SW 1271 (cell line): ENCODE results near the gene SMOC1.
"Not testable (repeated sequence)": the region's sequence is repeated elsewhere in the genome, so short reads cannot be mapped to it uniquely, and the experiment has no call there.

ENCODE experiments used
- DNase-seq, 2 experiments: peaks; one replicate each; lab custom pipeline; 2025; lab: John Stamatoyannopoulos, UW

Gene SMOC1

DNA sequence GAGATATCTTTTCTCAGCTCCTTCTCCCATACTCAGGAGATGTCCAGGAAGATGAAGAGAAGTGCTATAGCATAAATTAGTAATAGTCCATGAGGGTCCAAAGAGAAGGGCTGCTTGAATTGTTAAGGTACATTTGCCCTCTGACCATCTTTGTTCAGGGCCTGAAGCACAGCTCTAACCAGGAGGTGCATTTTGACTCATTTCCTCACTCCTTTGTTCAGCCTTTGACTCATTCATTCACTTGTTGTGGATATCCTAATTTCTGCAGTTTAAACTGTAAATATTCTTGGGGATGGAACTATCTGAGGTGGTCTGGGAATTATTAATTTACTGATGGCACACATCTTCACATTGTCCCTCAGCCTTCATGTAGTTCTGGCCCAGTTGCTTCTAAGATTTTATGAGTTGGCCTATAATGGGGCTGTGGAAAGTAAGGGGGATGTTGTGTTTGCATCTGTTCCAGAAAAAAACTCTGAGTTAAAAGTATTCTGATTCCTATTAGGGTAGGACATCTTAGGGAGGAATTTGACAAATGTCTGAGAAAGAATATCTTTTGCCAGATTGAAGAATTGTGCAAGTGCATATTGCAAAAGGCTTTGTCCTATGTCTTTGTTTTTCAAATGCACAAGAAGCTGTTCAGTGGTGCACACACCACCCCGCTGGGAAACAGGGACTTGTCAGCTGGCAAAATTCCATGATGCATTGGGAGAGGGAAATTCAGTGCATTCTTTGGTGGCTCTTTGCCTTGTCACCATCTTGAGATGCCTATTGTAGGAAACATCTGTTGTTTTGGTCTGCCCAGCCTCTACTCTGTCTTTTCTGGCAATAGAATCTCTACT lies 22.1 kb downstream of the SMOC1 start:
- DNase-seq = no peak

GRCh38 chr14:69903046-69903445 lies 23.8 kb downstream of the SMOC1 start:
- not testable (repeated sequence) for DNase-seq

DNA sequence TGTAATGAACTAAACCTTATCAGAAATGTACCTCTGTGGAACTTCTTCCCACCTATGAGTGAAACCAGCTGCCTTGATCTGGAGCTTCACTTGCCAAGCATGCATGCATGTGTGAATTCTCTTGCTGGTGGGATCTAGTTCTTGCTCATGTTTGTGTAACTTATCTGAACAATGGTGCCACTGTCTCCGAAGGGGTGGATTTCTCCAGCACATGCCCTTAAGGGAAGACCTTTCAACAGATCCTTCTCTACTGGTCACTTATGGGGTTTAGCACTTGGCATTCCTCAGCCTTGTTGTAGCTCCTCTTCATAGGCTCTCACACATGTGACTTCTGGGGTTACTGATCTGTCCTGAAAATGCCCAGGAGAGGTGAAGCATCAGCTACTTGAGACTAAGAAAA lies 25.0 kb downstream of the SMOC1 start:
- no peak for DNase-seq

DNA sequence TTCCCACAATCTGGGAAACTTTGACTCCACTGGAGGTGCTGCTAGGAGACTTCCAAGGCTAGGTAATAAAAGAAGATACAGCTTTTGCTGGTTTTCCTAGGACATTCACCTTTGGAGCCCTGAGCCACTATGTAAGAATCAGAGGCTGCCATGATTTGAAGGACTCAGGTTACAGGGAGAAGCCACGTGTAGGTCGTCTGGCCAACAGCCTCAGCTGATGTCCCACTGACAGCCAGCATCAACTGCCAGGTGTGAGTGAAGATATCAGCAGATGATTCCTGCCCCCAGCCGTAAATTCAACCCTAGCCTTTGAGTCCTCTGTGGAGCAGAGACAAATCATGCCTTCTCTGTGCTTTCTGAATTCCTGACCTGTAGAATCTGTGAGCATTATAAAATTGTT lies 27.0 kb downstream of the SMOC1 start:
- DNase-seq = no peak

GRCh38 chr14:69909826-69910550 lies 30.8 kb downstream of the SMOC1 start:
- no peak for DNase-seq

- no peak for DNase-seq
Observed at GRCh38 chr14:69910871-69911270, 31.7 kb downstream of the SMOC1 start.

DNA sequence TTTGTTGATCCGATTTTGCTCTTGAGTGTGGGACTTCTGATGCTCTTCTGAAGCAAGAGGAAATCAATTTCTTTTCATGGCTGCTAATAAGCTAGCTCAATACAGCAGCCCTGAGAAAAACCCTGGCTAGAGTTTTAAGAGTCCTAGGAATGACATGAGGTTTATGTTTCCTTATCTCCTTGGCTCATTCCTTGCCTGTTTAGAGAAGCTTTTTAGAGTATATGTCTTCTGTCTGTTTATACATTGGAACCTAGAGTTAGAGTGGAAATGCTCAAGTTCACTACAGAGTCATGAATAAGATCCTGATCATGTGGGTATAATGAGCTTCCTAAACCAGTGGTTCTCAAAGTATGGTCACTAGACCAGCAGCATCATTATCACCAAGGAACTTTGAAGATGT lies 34.5 kb downstream of the SMOC1 start:
- DNase-seq = no peak

DNA sequence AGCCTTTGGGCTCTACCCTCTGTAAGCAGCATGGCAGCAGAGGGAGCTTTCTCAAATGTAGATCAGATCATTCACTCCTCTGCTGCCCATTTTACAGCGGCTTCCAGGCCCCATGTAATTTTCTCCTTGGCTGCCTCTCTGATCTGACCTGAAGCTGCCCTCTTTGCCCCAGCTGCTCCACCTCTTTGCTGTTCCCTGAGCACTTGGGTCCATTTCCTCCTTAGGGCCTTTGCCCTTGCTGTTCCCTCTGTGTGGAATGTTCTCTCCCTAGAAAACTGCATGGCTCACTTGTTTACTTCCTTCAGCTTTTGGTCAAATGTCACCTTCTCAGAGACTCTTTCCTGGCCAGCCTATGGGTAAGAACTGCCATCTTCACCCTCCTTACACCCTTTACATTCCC lies 37.2 kb downstream of the SMOC1 start:
- no peak for DNase-seq

GRCh38 chr14:69917287-69917686 lies 38.1 kb downstream of the SMOC1 start:
- no peak for DNase-seq

DNA sequence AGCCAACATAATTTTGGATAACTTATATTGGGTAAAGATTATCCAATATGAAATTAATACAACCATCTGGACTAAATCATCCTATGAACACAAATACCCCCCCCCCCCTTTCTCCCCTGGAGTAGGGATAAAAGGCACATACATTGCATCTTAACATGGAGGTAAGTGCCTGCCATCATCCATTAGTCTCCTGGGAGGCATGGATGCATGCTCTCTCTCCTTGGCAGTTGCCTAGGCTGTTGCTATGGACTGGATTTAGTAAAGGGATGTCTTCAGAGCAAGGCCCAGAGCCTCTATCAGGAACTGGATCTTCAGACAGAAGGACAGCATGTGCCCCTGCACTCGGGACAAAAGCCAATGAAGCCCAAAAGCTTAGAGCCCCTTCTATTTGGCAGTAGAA lies 40.6 kb downstream of the SMOC1 start:
- DNase-seq = no peak

DNA sequence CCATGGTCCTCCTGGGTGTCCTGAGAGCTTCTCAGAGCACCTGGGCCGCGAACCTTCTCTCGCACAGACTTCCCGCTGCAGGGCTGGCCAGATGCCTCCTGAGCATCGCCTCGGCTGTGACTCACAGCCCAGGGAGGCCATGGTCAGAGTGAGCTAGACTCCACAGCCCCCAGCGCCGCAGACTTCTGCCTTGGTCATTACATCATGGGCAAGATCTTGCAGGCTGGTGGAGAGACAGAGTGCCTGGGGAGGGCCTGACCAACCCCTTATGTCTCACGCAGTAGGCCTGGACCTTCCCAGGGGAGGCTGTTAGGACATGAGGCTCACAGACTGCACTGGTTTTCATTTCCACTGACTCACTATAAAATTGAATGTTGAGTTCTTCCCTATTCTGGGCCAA lies 41.8 kb downstream of the SMOC1 start:
- DNase-seq = no peak

DNA sequence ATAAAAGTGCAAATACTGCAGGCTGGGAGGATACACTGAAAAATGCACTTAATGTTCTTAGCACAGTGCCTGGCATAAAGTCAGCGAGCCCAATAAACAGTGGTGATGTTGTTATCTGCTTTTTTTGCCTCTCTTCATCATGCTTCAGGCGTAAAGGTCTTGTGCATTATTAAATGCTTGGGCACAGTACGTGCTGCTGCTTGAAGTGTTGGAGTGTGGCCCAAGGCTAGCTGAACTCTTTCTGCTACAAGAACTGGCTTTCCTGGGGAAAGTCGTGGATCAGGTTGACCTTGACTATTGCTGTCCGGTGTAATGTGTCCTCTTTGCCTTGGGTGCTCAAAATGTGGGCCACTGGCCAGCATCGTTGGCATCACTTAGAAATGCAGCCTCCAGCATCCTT lies 43.0 kb downstream of the SMOC1 start:
- DNase-seq = no peak

DNA sequence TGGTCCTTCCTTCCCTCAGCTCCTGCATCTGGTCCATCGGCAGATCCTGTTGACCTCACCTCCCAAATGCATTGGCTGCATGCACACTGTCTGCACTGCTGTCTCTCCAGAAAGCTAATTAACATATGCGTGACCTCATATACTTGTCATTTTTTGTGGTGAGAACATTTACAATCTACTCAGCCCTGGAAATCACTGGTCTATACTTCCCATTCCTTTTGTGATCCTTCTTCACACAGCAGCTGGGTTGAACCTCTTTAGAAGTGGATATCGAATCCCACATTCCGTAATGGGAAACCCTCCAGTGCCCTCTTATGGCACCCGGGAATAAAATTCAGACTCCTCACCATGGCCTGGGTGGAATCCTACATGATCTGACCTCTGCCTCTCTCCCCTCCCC lies 45.0 kb downstream of the SMOC1 start:
- no peak for DNase-seq

DNA sequence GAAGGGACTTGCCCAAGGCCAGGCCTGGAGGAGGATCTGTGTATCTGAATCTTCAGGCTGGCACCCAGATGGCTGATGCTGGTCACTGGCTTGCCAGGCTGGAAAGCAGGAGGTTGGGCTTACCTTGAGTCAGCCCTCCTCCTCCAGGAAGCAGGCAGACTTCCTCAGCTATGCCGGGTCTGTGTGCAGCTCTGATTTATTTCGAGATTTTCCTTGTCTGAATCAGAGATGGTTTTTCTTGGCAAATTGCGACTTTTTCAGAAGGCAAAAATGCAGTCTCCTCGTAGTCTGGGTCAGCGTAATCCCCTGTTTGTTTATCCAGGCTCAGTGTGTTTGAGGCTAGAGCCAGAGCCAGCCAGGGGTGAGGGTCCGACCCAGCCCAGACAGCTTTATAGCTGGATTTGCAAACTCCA lies 48.9 kb downstream of the SMOC1 start:
- no peak for DNase-seq

DNA sequence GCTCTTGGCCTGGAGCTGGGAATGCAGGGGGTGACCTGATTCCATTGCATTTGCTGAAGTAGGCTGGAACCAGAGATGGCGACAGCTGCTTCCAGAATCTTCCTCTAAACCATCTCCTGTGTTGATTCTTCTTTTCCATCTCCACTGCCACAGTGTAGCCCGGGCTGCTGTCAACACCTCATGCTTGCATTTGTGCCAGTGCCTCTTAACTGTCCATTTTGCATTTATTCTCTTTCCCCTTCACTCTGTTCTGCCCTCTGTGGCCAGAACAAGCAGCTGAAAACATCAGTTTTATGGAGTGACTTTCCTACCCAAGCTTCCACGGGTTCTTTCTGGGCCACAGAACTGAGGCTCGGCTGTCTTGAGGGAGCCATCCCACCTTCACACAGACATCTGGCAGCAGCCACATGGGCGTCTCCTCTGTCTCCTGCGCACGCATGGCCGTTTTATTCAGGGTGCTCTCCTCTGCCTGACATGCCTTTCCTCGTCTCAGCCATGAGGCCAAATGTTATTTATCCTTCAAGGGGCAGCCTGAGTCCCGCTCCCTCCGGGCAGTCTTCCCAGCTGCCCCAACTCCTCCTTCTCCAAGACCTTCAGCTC lies 51.7 kb downstream of the SMOC1 start:
- DNase-seq = no peak

DNA sequence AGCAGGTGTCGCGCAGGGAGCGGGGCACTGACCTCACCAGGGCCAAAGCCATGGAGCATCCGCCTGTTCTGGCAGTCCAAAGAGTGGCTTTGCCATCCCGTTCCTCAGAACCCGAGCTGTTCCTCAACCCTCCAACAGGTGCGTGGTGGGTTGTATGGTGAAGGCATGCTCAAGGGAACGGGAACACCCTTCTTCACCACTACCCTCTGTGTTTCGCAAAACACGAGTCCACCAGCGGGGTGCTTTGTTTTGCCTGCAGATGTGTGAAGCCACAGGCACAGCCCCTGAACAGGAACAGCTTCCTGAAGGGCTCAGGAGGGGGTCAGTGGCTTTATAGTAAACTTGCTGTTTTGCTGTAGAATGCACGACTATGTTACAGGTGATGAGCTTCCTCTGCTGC lies 52.7 kb downstream of the SMOC1 start:
- DNase-seq = no peak

- no peak for DNase-seq
Observed at GRCh38 chr14:69932391-69932790, 53.2 kb downstream of the SMOC1 start.

DNA sequence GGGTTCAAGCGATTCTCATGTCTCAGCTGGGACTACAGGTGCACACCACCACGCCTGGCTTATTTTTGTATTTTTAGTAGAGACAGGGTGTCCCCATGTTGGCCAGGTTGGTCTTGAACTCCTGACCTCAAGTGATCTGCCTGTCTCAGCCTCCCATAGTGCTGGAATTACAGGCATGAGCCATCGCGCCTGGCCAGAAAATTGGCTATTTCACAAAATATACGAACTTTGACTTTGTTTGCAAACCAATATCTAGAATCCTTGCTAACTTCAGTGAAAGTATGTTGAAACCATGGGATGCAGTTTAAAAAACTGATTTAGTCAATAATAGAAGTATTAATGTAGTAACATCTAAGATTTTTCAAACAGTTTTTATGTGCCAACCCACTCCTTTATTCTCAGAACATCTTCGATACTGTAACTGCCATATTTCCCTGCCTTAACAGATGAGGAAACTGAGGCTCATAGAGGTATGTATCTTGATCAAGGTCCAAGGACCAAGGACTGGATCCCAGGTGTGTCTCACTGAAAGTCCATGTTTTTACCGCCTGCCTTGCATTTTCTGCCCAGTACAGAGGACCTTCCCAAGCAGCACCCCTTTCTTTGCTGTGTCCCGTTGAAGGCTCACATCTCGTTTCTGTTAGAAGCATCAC lies 54.5 kb downstream of the SMOC1 start:
- DNase-seq = no peak

DNA sequence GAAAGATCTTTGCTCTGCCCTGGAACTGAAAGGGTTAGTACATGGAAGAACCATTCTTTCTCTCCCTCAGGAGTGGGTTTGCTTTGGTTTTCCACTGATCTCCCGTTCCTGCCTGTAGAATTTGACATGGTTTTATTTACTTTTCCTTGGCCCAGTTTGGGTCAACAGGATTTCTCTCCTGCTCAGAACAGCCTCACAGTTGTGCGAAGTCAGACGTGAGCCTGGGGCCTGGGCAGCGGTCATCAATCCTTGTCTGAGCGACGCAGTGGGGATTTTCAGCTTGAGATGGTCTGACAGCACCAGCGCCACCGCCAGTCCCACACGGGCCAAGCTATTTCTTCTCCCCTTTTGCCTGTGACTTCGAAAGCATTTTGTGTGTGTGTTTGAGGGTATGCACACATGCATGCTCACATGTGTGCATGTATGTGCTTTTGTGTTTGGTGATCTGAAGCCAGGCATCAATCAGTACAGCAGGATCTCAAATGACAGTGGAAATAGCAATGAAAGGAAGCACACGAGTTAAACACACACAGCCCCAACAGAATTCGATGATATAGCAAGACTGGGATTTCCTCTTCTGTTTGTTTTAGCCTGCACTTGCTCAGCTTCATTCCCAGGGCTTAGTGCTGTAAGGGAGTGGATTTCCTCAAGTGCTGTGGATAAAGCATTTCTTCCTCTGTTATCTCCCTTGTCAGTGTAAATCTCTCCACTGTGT lies 58.3 kb downstream of the SMOC1 start:
- no peak for DNase-seq

DNA sequence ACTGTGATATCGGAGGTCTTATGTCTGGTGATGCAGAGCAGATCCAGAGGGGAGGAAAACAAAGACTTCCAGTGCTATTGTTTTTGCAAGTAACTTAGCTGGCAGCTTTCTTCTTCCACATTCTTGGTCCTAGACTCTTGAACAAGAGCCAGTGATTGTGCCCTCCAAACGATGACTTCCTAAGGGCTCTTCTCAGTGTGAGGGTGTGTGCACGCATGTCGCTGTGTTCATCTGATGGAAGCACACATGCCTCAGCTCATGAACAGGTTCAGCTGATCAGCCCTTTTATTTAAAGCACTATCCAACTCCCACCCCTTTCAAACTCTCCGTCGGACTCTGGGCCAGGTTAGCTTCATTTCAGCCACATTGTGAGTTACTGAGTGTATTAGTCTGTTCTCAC lies 59.5 kb downstream of the SMOC1 start:
- no peak for DNase-seq

DNA sequence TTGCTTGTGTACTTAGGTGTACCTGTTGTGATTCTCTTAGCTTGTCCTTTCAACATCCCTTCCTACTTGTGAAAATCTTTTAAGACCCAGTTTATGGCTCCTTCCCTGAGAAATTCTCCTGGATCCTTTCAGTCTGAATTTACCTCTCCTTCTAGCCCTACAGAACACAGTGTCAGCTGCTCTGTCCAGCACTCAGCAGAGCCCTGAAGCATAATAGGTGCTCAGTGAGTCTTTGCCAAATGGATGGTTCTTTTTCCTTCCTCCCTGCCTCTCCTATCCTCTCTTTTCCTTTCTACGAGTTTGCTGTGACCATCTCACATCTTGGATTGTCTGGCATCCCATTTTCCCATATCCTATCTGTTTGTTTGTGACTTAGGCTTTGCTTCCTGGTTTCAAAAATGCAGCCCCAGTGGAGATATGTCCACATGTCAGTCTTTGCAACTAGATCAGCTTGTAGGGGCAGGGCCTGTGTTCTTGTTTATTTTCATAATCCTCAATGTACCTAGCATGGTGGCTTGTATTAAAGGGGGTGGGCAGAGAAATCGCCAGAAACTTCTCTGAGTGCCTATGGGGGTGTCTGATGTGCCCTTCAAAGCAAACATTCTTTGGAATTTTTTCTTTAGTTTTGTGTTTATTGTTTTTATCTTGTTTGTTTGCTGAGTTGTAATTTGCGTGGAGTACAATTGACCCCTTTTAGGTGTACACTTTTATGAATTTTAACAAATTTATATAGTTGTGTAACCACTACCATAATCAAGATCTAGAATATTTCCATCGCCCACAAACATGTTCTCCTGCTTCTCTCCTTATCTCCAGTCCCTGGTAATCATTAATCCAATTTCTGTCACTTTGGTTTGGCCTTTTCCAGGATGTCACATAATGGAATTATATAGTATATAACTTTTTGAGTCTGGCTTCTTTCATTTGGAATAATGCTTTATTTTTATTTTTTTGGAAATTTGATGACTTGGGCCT lies 62.8 kb downstream of the SMOC1 start:
- DNase-seq = no peak
